Fibroblast of peridontal ligament (primary cell): ENCODE measurements around the gene TRMT61B.

ENCODE experiments used
- DNase-seq: peaks from one replicate; pipeline ENCODE4 v3.0.0-alpha.2; 2010; ENCODE audit errors: extremely low read depth

The TRMT61B gene

GRCh38 chr2:28870146-28870891, at the start of gene TRMT61B:
Gene TRMT61B (minus strand): TSS chr2:28870309. CDS start chr2:28870277, 32 bp downstream.
- peak; percentile 93 for DNase-seq

- no peak for DNase-seq
These were observed 45.8 kb upstream of the TRMT61B start for GRCh38 chr2:28915939-28916338.

- no peak for DNase-seq
These were observed 39.7 kb upstream of the TRMT61B start for GRCh38 chr2:28909655-28910353.

- DNase-seq: no peak
These were observed 38.1 kb upstream of the TRMT61B start for GRCh38 chr2:28908172-28908571.

- DNase-seq: no peak
These were observed 36.7 kb upstream of the TRMT61B start for GRCh38 chr2:28906821-28907220.

- no peak for DNase-seq
These were observed 36.3 kb upstream of the TRMT61B start for GRCh38 chr2:28906376-28906775.

GRCh38 chr2:28905533-28905932, 35.4 kb upstream of the TRMT61B start:
- DNase-seq: no peak

GRCh38 chr2:28904802-28905457, 34.8 kb upstream of the TRMT61B start:
- DNase-seq: no peak

- peak; percentile 59 for DNase-seq
These were observed 34.2 kb upstream of the TRMT61B start for GRCh38 chr2:28904295-28904694.

- DNase-seq: no peak
These were observed 32.5 kb upstream of the TRMT61B start for GRCh38 chr2:28902584-28902983.

GRCh38 chr2:28901841-28902240, 31.7 kb upstream of the TRMT61B start:
- no peak for DNase-seq

GRCh38 chr2:28901202-28901601, 31.1 kb upstream of the TRMT61B start:
- DNase-seq: no peak

- DNase-seq: no peak
These were observed 27.9 kb upstream of the TRMT61B start for GRCh38 chr2:28898048-28898447.

- DNase-seq: no peak
These were observed 26.8 kb upstream of the TRMT61B start for GRCh38 chr2:28896906-28897305.

GRCh38 chr2:28895189-28895893, 25.2 kb upstream of the TRMT61B start:
- DNase-seq: no peak

GRCh38 chr2:28894470-28895188, 24.5 kb upstream of the TRMT61B start, which contains the start of gene WDR43:
Gene WDR43 (plus strand): TSS chr2:28894667. CDS start chr2:28894699, 32 bp downstream.
- peak; percentile 98 for DNase-seq

- no peak for DNase-seq
These were observed 23.4 kb upstream of the TRMT61B start for GRCh38 chr2:28893488-28893887.

GRCh38 chr2:28880193-28880592, 10.1 kb upstream of the TRMT61B start:
- DNase-seq: no peak

GRCh38 chr2:28871620-28872019, 1.5 kb upstream of the TRMT61B start:
- DNase-seq: no peak

GRCh38 chr2:28869494-28870145, 489 bp downstream of the TRMT61B start:
- DNase-seq: peak; percentile 1

- no peak for DNase-seq
These were observed 1.5 kb downstream of the TRMT61B start for GRCh38 chr2:28868611-28869010.
